Progenitor cell of endocrine pancreas (in vitro differentiated cells): Measurements from ENCODE around the gene NSMCE3. TPM values are rescaled to one million over a fixed set of nuclear protein-coding genes. Genes with fewer than 3 reads are reported as not detected.

Source experiments
- DNase-seq: peaks from one replicate; pipeline ENCODE4 v3.0.0; 2021; ENCODE audit warnings: low spot score; ENCODE audit not compliant: unreplicated experiment
- H3K27ac Mint-ChIP-seq: 2 replicates; pipeline ENCODE4 v1.8.0; 2021; ENCODE audit warnings: mild to moderate bottlenecking, moderate library complexity, mixed read lengths
- H3K27me3 Mint-ChIP-seq: 2 replicates; pipeline ENCODE4 v1.8.0; 2021; ENCODE audit warnings: mixed read lengths
- H3K36me3 Mint-ChIP-seq: 2 replicates; pipeline ENCODE4 v1.8.0; 2022; ENCODE audit warnings: mixed read lengths; ENCODE audit not compliant: insufficient read depth
- H3K4me1 Mint-ChIP-seq: 2 replicates; pipeline ENCODE4 v1.8.0; 2021; ENCODE audit warnings: low read depth, mixed read lengths
- H3K4me3 Mint-ChIP-seq: 2 replicates; pipeline ENCODE4 v1.8.0; 2021; ENCODE audit warnings: low read depth, mild to moderate bottlenecking, moderate library complexity, mixed read lengths
- H3K9me3 Mint-ChIP-seq: 2 replicates; pipeline ENCODE4 v1.8.0; 2021; ENCODE audit warnings: low read depth, mixed read lengths
- CTCF ChIP-seq: fragments of 200-600 bp; sonication (generic); IDR thresholded peaks from one replicate; pipeline ENCODE4 v1.5.0; 2021; ENCODE audit warnings: antibody characterized with exemption, mild to moderate bottlenecking; ENCODE audit not compliant: unreplicated experiment
- total RNA-seq: library from RNA; stranded (reverse); gene quantifications from 2 replicates; pipeline ENCODE4 v1.2.1, GENCODE V29; 2021

NSMCE3 gene
- total RNA-seq, 1 donor from 2014 or later: 8.4 TPM

GRCh38 chr15:29308299-29308698 lies 38.7 kb upstream of the NSMCE3 start:
- no peak for DNase-seq
- TF ChIP-seq CTCF: no peak
- Mint-ChIP-seq H3K36me3 (no peaks in the 10 kb centered on the region), H3K4me1 (no peaks in the 10 kb centered on the region), H3K27me3 (no peaks in the 10 kb centered on the region), H3K9me3 (no peaks in the 10 kb centered on the region), H3K4me3 (no peak overlapping the region), H3K27ac (peak overlapping the region; percentile 13)

- Mint-ChIP-seq H3K27ac (no peak overlapping the region), H3K27me3 (no peaks in the 10 kb centered on the region), H3K4me3 (no peak overlapping the region), H3K36me3 (no peaks in the 10 kb centered on the region), H3K9me3 (no peaks in the 10 kb centered on the region), H3K4me1 (no peaks in the 10 kb centered on the region)
- DNase-seq: no peak
- TF ChIP-seq CTCF: no peak
Observed at GRCh38 chr15:29305556-29305955, 35.9 kb upstream of the NSMCE3 start.

- TF ChIP-seq CTCF: no peak
- no peaks in the 10 kb centered on the region for H3K9me3 Mint-ChIP-seq
- no peak overlapping the region for H3K27ac Mint-ChIP-seq
- H3K4me3 Mint-ChIP-seq: no peak overlapping the region
- no peak for DNase-seq
- no peaks in the 10 kb centered on the region for H3K27me3 Mint-ChIP-seq
- H3K36me3 Mint-ChIP-seq: no peaks in the 10 kb centered on the region
- no peaks in the 10 kb centered on the region for H3K4me1 Mint-ChIP-seq
Observed at GRCh38 chr15:29302871-29303270, 33.2 kb upstream of the NSMCE3 start.

- H3K4me3 Mint-ChIP-seq: no peak overlapping the region
- no peaks in the 10 kb centered on the region for H3K4me1 Mint-ChIP-seq
- no peaks in the 10 kb centered on the region for H3K9me3 Mint-ChIP-seq
- TF ChIP-seq CTCF: no peak
- no peaks in the 10 kb centered on the region for H3K36me3 Mint-ChIP-seq
- H3K27me3 Mint-ChIP-seq: no peaks in the 10 kb centered on the region
- DNase-seq: no peak
- H3K27ac Mint-ChIP-seq: no peak overlapping the region
Observed at GRCh38 chr15:29299784-29300183, 30.2 kb upstream of the NSMCE3 start.

GRCh38 chr15:29299331-29299730 lies 29.7 kb upstream of the NSMCE3 start:
- H3K4me1 Mint-ChIP-seq: no peaks in the 10 kb centered on the region
- H3K4me3 Mint-ChIP-seq: no peak overlapping the region
- H3K27me3 Mint-ChIP-seq: no peaks in the 10 kb centered on the region
- no peak for TF ChIP-seq CTCF
- no peaks in the 10 kb centered on the region for H3K36me3 Mint-ChIP-seq
- no peaks in the 10 kb centered on the region for H3K9me3 Mint-ChIP-seq
- no peak overlapping the region for H3K27ac Mint-ChIP-seq
- no peak for DNase-seq
